HT-29 (cell line): ENCODE measurements around the gene HSDL1. TPM values are rescaled to one million over a fixed set of nuclear protein-coding genes. Genes with fewer than 3 reads are reported as not detected.

ENCODE experiments used
- DNase-seq: peaks from one replicate; pipeline ENCODE4 v3.0.0-alpha.2; 2015; ENCODE audit warnings: low spot score
- total RNA-seq: library from RNA; depleted of rRNA; stranded (reverse); fragments of >200 nt; shearing (Covaris generic); gene quantifications from 2 replicates; pipeline ENCODE4 v1.2.3, GENCODE V29; 2014; rRNA removed

The HSDL1 gene
- total RNA-seq, 1 experiment from 2014 or later: 6.6 TPM

DNA sequence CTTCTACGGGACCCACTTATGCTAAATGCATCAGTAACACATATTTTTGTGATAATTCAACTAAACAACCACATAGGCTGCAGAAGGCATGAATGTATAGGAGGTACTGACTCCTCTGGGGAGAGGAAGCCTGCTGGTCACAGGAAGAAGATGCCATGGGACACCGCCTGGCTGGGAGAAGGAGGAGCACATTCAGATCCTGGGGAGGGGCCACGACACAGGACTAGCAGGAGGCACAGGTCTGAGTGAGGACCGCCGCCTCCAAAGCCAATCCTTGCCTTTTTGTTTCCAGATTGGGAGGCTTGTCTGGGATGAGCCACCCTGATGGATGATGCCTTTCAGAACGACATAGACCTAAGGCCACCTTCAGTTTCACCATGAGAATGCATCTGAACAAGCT, 62.9 kb downstream of the HSDL1 start:
- no peak for DNase-seq

DNA sequence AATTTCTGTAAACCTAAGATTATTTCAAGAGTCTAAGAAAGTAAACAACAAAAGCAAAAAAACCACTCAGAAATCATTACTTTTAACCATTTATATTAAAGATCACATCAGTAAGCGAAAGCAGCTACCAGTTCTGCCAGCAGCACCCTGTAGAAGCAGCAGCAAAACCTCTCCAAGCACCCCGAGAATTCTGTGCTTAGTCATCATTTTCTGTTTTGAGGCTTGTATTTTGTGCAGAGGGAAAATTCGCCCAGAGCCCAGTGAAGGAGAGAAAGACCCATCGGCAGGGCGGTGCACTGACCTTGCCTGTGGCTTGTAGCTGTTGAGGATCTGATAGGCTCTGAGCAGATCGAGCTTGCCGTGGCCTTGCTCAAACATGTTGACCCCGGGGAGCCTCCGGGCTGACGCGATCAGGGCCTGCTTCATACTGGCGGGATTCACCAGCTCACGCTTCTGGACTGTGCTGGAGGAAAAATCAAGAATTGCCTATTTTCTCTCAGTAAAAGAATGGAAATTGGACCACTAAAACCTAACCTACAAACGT, 63.5 kb downstream of the HSDL1 start:
- DNase-seq: no peak

DNA sequence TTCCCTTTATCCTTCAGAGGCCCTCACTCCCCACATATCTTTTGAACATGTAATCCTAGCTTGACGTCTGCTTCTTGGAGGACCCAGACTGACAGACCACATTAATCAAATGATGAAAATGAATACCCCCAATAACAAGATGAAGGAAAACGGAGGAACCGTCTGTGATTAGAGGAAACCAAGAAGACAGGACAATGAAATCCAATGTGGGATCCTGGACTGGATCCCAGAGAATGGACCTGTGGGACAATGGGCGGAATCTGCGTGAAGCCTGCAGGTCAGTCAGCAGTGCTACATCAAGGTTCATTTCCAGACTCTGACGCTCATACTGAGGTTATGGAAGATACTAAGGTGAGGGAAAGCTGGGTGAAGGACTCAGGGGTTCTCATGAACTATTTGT, 64.2 kb downstream of the HSDL1 start:
- no peak for DNase-seq

DNA sequence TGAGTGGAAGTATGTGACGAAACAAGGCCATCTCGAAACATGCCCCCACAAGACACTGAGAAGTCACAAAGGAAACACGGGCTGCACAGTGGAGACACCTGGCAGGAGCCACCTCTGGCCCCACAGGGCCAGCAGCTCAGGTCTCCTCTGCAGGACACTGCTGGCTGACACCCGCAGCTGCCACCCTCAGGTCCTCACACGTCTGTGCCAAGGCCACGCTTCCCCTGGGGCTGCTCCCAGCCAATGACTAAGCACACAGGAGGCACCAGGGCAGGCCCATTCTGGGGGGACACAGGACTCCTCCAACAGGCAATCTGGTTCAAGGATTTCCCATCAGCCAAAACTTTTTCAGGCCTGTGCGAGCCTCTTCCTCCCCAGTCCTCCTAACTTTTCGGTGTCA, 64.6 kb downstream of the HSDL1 start:
- DNase-seq: no peak

DNA sequence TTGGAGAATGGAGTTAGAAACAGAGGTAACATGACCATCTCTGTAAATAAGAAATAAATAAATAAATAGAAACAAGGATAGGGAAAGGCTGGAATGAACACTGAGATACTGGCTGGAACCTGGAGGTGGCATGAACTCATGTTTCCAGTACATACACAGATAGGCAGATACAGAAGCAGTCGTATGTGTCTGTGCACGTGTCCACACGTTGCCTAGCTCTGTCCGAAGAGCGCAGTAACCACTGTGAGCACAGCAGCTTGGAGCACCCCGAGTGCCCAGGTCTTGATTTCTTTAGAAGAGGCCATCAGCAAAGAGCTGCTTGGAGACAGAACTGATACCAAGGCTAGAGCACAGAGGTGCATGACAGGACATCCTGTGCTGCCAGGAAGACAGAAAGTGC, 65.3 kb downstream of the HSDL1 start:
- DNase-seq: no peak

DNA sequence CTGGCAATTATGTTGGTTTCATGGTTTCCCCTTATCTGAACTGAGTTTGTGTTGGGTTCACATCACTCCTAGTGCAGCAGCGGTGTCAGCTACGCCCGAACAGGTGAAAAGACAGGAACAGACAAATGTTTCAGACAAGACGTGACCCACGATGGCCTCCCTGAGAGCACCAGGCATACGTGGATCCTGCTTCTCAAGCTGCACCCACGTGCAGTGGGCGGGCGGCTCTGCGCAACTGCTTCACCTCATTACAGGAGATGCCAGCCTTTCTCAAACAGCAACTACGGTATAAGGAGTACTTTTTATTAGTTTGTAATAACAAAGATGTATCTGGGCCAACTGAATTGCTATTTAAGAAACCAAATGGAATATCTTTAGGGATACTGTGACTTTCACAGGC, 69.6 kb downstream of the HSDL1 start:
- no peak for DNase-seq

DNA sequence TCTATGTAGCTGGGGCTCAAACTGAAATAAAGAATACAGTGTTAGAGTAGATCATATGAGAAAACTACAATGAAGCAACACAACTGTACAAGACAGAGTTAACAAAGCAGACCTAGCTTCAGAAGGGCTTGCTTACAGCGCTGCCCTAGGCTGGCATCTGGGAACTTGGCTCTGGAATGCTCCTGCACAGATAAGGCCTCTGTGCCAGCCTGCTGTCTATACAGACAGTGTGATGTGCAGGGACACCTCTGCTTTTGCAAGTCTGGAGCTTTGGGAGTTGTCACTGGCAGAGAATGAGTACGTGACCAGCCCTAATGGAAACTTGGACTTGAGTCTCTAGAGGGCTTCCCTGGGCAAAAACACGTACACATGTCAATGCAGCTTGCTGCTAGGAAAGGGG, 70.3 kb downstream of the HSDL1 start:
- no peak for DNase-seq

Other genes with a start within 250 kb of the HSDL1 start
- 3.0 and 3.1 TPM in 2 replicates for gene MLYCD, start 246.1 kb downstream of the HSDL1 start, total RNA-seq
- 14.2 and 16.1 TPM in 2 replicates for gene OSGIN1, start 191.9 kb downstream of the HSDL1 start, total RNA-seq
- gene NECAB2, start 176.9 kb downstream of the HSDL1 start, total RNA-seq: 0.10 TPM in 1 of 2 replicates, not detected in the other
- gene SLC38A8, start 102.4 kb downstream of the HSDL1 start, total RNA-seq: not detected in 2 replicates
- 50.1 and 57.4 TPM in 2 replicates for gene MBTPS1, start 28.2 kb downstream of the HSDL1 start, total RNA-seq
- 0.03 and 0.08 TPM in 2 replicates for gene DNAAF1, start 131 bp upstream of the HSDL1 start, total RNA-seq
- gene TAF1C, start 41.9 kb upstream of the HSDL1 start, total RNA-seq: 39.8 and 47.0 TPM in 2 replicates
- not detected in 2 replicates for gene ADAD2, start 46.0 kb upstream of the HSDL1 start, total RNA-seq
- not detected in 2 replicates for gene KCNG4, start 94.8 kb upstream of the HSDL1 start, total RNA-seq
- gene WFDC1, start 149.7 kb upstream of the HSDL1 start, total RNA-seq: not detected in 2 replicates
- 67.9 and 72.4 TPM in 2 replicates for gene ATP2C2, start 223.4 kb upstream of the HSDL1 start, total RNA-seq